Measurements from ENCODE around the gene BRIP1.

Gene BRIP1

GRCh38 chr17:61647047-61647446 is 216.3 kb downstream of the BRIP1 start:
- no peak overlapping the region for H3K4me2 ChIP-seq (ENCODE audit: low read length)
- H4K20me1 ChIP-seq (ENCODE audit: insufficient read depth, low read length): no peaks in the 10 kb centered on the region
- no peak overlapping the region for H3K9ac ChIP-seq (ENCODE audit: low read length)
- no peaks in the 10 kb centered on the region for H3K36me3 ChIP-seq (replicated peaks; ENCODE audit: low read depth, low read length)
- 0 out of 2 replicates have a peak, but pooled peaks cover 11% of the 10 kb centered on the region for H3K9me3 ChIP-seq (ENCODE audit: insufficient read depth, low read length)
- H3K27me3 ChIP-seq (ENCODE audit: low read depth, low read length): peaks cover 13% of the 10 kb centered on the region; the same call in 1 of the 2 replicates
- peaks cover 5% of the 10 kb centered on the region for H3K4me1 ChIP-seq (ENCODE audit: low read length)
- H3K79me2 ChIP-seq (ENCODE audit: low read length): no peaks in the 10 kb centered on the region
- H3K27ac ChIP-seq (ENCODE audit: low read length): no peak overlapping the region
- TF ChIP-seq EZH2phosphoT487 (IDR thresholded peaks at IDR 0.05; ENCODE audit: low read depth): no peak
- TF ChIP-seq CTCF (IDR thresholded peaks at IDR 0.05; ENCODE audit: low read depth, low read length): no peak
- no peak overlapping the region for H2AFZ ChIP-seq (ENCODE audit: low read depth, low read length)
- no peak overlapping the region for H3K4me3 ChIP-seq (ENCODE audit: low read length)

- Histone ChIP-seq H3K9ac (ENCODE audit: low read length) (no peak overlapping the region), H3K36me3 (replicated peaks; ENCODE audit: low read depth, low read length) (no peaks in the 10 kb centered on the region), H3K27ac (ENCODE audit: low read length) (no peak overlapping the region), H3K9me3 (ENCODE audit: insufficient read depth, low read length) (0 out of 2 replicates have a peak, but pooled peaks cover 5% of the 10 kb centered on the region), H3K4me2 (ENCODE audit: low read length) (no peak overlapping the region), H3K4me3 (ENCODE audit: low read length) (no peak overlapping the region), H3K4me1 (ENCODE audit: low read length) (peaks cover 5% of the 10 kb centered on the region), H4K20me1 (ENCODE audit: insufficient read depth, low read length) (no peaks in the 10 kb centered on the region), H3K79me2 (ENCODE audit: low read length) (no peaks in the 10 kb centered on the region), H2AFZ (ENCODE audit: low read depth, low read length) (no peak overlapping the region), H3K27me3 (ENCODE audit: low read depth, low read length) (peaks cover 17% of the 10 kb centered on the region; the same call in 1 of the 2 replicates)
- TF ChIP-seq EZH2phosphoT487 (IDR thresholded peaks at IDR 0.05; ENCODE audit: low read depth) (no peak), CTCF (IDR thresholded peaks at IDR 0.05; ENCODE audit: low read depth, low read length) (no peak)
These were observed 216.8 kb downstream of the BRIP1 start for GRCh38 chr17:61646482-61646881.

- Histone ChIP-seq H2AFZ (ENCODE audit: low read depth, low read length) (no peak overlapping the region), H3K4me2 (ENCODE audit: low read length) (no peak overlapping the region), H3K9me3 (ENCODE audit: insufficient read depth, low read length) (no peaks in the 10 kb centered on the region), H4K20me1 (ENCODE audit: insufficient read depth, low read length) (no peaks in the 10 kb centered on the region), H3K36me3 (replicated peaks; ENCODE audit: low read depth, low read length) (no peaks in the 10 kb centered on the region), H3K79me2 (ENCODE audit: low read length) (no peaks in the 10 kb centered on the region), H3K4me1 (ENCODE audit: low read length) (peaks cover 5% of the 10 kb centered on the region), H3K27me3 (ENCODE audit: low read depth, low read length) (peaks cover 17% of the 10 kb centered on the region; the same call in 1 of the 2 replicates), H3K4me3 (ENCODE audit: low read length) (no peak overlapping the region), H3K9ac (ENCODE audit: low read length) (no peak overlapping the region), H3K27ac (ENCODE audit: low read length) (no peak overlapping the region)
- TF ChIP-seq EZH2phosphoT487 (IDR thresholded peaks at IDR 0.05; ENCODE audit: low read depth) (no peak), CTCF (IDR thresholded peaks at IDR 0.05; ENCODE audit: low read depth, low read length) (no peak)
These were observed 217.4 kb downstream of the BRIP1 start for GRCh38 chr17:61645920-61646319.

- Histone ChIP-seq H4K20me1 (ENCODE audit: insufficient read depth, low read length) (no peaks in the 10 kb centered on the region), H3K27ac (ENCODE audit: low read length) (no peak overlapping the region)
- no peak for TF ChIP-seq CTCF (IDR thresholded peaks at IDR 0.05; ENCODE audit: low read depth, low read length)
- TF ChIP-seq EZH2phosphoT487 (IDR thresholded peaks at IDR 0.05; ENCODE audit: low read depth): no peak
These were observed 218.2 kb downstream of the BRIP1 start for GRCh38 chr17:61644800-61645774.

More at GRCh38 chr17:61644800-61645774, 218.2 kb downstream of the BRIP1 start:
- Histone ChIP-seq H2AFZ (ENCODE audit: low read depth, low read length) (no peak overlapping the region), H3K9me3 (ENCODE audit: insufficient read depth, low read length) (no peaks in the 10 kb centered on the region), H3K36me3 (replicated peaks; ENCODE audit: low read depth, low read length) (no peaks in the 10 kb centered on the region), H3K27me3 (ENCODE audit: low read depth, low read length) (peaks cover 17% of the 10 kb centered on the region; the same call in 1 of the 2 replicates), H3K4me3 (ENCODE audit: low read length) (no peak overlapping the region), H3K4me1 (ENCODE audit: low read length) (no peaks in the 10 kb centered on the region), H3K9ac (ENCODE audit: low read length) (no peak overlapping the region), H3K79me2 (ENCODE audit: low read length) (no peaks in the 10 kb centered on the region), H3K4me2 (ENCODE audit: low read length) (no peak overlapping the region)

All from OCI-LY3 (cell line).